ENCODE results near the gene AGER.

DNA sequence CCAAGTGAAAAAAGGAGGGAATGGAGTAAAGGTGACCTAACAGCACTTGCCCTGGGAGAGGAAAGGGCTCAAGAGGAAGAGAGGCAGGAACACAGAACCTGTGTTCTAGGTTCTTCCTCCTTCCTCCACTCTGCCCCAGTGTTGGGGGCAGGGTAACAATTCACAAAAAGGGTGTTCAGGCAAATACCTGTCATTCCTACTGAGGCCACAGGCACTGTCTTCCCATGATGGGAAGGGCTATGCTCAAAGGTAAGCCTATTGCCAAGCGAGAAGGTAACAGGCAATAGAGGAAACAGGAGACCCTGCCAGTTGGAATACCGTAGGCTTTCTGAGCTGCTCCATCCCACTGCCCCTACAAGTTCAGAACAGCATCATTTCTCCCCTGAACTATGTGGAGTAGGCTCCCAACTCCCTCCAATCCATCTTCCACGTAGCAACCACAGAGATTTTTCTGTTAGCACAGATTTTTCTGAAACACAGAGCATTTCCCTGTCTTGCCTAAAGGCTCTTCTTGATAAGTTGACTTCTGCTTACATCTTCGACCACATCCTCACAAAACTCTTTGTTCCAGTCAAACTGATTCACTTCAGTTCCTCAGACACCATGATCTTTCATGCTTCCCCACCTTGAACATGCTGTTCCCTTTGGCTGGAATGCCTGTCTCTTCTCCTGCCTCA is 10.9 kb downstream of the AGER start:
- TF ChIP-seq, protein P1, sequence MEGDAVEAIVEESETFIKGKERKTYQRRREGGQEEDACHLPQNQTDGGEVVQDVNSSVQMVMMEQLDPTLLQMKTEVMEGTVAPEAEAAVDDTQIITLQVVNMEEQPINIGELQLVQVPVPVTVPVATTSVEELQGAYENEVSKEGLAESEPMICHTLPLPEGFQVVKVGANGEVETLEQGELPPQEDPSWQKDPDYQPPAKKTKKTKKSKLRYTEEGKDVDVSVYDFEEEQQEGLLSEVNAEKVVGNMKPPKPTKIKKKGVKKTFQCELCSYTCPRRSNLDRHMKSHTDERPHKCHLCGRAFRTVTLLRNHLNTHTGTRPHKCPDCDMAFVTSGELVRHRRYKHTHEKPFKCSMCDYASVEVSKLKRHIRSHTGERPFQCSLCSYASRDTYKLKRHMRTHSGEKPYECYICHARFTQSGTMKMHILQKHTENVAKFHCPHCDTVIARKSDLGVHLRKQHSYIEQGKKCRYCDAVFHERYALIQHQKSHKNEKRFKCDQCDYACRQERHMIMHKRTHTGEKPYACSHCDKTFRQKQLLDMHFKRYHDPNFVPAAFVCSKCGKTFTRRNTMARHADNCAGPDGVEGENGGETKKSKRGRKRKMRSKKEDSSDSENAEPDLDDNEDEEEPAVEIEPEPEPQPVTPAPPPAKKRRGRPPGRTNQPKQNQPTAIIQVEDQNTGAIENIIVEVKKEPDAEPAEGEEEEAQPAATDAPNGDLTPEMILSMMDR (conservative IDR thresholded peaks at IDR 0.05), result no peak
- no peak for TF ChIP-seq ZFX (IDR thresholded peaks at IDR 0.05)
